Fibroblast of skin of back (primary cell): ENCODE data around the gene CCNYL1.

Experiments
- DNase-seq: peaks from one replicate; pipeline ENCODE4 v3.0.0-alpha.2; 2013

Gene CCNYL1

DNA sequence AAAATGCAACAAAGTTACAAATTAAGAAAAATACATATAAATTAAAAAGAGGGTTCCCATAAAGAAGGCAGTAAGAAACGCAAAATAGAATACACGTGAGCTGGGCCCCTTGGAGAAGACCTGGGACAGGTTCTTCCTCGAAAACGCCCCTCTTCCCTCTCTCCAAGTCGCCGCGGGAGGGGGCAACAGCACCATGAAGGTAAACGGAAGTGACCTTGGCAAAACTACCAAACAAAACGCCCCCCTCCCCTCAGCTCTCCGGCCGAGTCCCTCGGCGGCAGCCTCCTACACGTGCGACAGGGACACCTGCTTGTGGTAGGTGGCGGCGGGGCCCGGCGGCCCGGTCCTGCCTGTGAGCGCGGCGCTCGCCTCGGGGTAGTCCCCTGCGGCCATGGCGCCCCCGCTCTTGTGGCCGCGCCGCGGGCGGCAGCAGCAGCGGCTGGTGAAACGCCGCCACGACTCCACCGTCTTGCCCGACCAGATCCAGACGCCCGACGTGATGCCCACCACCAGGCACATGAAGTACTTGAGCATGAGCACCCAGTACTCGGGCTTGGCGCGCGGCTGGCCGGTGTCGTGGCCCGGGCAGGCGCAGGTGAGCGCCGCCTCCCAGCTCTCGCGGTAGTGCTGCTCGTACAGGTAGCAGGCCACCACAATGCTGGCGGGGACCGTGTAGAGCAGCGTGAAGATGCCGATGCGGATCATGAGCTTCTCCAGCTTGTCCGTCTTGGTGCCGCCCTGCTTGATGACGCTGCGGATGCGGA lies 55.4 kb downstream of the CCNYL1 start:
- no peak for DNase-seq

DNA sequence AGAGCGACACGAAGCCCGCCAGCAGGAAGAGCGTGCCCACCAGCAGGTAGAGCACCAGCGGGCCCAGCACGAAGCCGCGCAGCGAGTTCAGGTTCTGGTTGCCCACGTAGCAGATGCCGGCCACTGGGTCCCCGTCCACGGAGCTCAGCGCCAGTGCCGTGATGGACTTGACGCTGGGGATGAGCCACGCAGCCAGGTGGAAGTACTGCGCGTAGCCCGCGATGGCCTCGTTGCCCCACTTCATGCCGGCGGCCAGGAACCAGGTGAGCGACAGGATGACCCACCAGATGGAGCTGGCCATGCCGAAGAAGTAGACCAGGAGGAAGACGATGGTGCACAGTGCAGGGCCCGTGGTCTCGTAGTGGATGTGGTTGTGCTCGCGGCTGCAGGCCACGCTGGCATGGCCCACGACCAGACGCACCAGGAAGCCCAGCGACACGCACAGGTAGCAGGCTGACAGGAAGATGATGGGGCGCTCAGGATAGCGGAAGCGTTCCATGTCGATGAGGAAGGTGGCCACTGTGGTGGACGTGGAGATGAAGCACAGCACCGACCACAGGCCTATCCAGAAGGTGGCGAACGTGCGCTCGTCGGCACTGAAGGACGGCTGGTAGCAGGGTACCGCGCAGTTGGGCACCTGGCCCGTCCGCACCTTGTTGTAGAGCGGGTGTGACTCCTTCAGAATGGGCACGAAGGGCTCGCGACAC lies 56.2 kb downstream of the CCNYL1 start:
- DNase-seq, result peak; percentile 30

GRCh38 chr2:207768168-207768865 lies 56.9 kb downstream of the CCNYL1 start:
- peak; percentile 35 for DNase-seq

DNA sequence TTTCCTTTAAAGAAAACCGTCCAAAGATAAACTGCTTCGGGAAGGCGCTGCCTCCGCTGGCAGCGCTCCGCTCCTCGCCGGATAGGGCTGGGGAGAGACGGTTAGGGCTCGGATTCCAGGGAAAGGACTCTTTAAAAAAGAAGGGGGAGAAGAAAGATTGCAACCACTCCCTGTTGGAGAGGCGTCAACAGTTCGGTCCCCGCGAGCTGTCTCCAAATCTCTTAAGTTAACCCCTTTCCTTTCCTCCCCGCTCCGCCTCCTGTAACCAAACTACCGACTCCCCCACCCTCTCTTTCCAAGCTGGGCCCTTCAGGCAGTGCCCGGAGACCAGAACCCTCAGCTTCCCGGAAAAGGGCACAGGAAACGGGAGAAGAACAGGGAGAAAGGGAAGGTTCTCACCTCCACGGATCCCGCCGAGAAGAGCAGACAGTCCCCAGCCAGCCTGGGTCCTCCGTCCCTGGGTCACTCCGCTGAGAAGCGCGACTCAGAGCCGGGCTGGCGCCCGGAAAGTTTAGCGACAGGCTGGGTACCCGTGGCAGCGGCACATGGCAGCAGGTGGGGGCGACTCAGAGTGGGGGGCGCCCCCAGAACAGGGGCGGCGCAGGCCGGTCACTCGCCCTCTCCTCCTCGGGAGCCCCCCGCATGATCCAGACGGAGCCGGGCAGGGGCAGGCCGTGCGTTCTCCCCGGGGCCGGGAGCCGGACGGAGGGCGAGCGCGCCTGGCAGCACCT lies 57.6 kb downstream of the CCNYL1 start:
- DNase-seq, result peak; percentile 21

DNA sequence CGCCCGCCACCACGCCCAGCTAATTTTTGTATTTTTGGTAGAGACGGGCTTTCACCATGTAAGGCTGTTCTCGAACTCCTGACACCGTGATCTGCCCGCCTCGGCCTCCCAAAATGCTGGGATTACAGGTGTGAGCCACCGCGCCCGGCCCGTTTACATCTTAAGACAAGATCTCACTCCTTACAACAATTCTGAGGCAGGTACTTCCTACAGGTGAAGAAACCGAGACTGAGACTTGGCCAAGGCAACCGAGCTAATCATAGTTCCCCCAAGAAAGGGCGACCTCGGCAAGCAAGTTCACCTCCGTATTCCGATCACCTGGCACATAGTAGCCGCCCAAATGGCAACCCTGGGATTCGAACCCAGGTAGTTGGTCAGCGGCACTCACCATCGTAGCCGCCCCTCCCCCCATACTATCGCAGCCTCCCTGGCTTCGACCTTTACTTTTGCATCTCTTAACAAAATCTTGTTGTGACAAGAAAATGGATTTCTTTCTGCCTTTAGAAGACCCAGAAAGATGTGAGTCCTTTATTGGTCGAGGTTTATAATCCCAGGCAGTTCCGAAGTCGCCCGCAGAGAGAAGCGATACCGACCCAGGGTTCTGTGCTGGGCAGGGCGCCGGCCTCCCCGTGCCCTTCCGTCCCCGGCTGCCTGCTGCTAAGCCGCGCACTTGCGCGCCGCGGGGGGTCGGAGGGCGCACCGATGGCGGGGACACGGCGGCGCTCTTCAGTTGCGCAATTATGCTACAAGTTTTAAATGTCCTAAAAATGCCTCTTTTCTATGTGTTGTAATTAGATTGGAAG lies 59.4 kb downstream of the CCNYL1 start:
- DNase-seq, result no peak

DNA sequence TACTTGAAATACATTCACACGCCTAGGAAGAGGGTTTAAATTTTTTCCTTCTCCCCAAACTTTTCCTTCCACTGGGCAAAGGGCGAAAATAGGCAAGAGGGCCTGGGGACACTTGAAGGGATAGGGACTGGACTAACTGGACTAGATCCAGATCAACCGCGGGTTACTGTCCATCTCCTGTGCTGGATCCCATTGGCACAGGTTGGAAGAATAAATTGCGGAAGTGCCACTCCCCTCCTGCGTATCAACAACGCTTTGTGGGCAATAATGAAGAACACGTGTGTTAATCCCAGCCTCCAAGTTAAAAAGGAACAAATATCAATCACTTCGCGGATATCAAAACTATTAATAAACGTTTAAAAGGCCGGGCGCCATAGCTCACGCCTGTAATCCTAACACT lies 60.0 kb downstream of the CCNYL1 start:
- DNase-seq, result no peak

DNA sequence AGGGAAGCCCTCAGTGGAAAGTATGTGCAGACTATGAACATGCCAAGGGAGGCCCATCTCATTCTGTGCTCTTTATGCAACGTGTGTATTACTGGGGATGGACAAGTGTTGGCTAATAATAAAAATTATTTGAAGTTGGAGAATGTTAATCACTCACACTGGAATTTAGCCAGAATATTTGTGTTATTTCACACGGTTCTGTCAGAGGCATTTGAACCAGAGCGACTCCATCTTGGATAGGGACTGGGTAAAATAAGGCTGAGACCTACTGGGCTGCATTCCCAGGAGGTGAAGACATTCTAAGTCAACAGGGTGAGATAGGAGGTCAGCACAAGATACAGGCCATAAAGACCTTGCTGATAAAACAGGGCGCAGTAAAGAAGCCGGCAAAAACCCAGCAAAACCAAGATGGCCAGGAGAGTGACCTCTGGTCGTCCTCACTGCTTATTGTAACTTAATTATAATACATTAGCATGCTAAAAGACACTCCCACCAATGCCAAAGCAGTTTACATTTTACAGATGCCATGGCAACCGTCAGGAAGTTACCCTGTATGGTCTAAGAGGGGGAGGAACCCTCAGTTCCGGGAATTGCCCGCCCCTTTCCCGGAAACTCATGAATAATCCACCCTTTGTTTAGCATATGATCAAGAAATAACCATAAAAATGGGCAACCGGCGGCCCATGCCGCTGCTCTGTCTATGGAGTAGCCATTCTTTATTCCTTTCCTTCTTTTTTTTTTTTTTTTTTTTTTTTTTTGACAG lies 60.8 kb downstream of the CCNYL1 start:
- DNase-seq, result peak; percentile 15

DNA sequence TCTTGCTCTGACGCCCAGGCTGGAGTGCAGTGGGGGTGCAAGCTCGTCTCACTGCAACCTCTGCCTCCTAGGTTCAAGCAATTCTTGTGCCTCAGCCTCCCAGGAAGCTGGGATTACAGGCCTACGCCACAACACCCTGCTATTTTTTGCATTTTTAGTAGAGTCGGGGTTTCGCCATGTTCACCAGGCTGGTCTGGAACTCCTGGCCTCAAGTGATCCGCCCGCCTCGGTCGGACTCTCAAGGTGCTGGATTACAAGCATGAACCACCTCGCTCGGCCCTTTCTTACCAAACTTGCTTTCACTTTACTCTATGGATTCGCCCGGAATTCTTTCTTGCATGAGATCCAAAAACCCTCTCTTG lies 61.4 kb downstream of the CCNYL1 start:
- DNase-seq, result no peak

GRCh38 chr2:207775473-207775872 lies 64.0 kb downstream of the CCNYL1 start:
- DNase-seq, result no peak

DNA sequence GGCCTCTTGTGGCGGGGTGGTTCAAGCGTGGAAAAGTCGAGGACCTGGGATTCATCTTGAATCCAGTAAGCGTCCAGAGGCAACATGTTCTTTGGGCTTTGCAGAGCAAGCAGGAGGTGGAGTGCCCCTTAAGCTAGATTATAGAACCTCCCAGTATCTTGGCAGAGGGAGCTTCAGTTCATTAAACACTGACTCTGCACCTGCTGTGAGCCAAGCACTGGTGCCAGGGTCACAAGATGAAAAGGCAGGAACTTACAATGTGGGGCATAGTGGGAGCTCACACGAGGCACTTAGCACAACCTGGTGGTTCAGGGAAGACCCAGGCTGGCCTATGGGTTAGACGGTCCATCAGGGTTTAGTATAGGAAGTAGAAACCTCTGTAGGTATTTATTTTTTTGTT lies 65.7 kb downstream of the CCNYL1 start:
- no peak for DNase-seq

- DNase-seq, result no peak
These were observed 67.0 kb downstream of the CCNYL1 start for GRCh38 chr2:207778298-207778882.

GRCh38 chr2:207779523-207779922 lies 68.1 kb downstream of the CCNYL1 start:
- DNase-seq, result no peak

DNA sequence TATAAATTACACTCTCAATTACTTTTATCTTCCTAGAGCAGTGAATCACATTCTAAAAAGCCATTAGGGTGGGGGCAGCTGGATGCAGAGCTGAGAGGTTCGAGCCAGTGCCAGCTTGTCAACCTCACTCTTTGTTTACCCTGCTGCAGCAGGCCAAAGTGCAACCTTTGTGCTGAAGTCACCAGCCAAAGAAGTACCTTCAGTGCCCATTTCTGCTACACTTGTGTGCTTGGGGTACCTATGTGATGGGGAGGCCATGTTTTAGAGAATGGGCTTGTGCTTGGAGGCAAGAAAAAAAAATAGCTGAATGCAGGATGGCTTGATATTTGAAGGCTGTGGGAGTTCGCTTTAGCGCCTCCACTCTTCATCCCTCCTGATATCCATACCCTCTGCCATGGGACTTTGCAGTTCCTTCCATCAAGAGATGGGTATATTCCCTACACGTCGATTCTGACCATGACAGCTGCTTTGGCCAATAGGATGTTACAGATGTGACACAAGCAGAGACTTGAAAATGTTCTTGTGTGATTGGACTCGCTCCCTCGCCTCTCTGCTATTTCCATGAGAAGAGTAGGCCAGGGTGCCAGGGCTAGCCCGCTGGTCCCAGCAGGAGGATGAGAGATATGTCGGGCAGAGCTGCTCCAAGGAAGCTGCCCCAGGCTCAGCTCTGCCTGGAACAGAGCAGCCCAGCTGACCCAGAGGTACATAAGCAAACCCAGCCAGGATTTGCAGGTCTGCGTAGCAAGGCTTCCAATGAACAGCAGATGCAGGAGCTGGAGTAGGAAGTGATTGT lies 71.0 kb downstream of the CCNYL1 start:
- no peak for DNase-seq

- no peak for DNase-seq
These were observed 72.1 kb downstream of the CCNYL1 start for GRCh38 chr2:207783514-207783913.

- no peak for DNase-seq
These were observed 73.5 kb downstream of the CCNYL1 start for GRCh38 chr2:207784898-207785297.

- DNase-seq, result no peak
These were observed 75.6 kb downstream of the CCNYL1 start for GRCh38 chr2:207787017-207787416.

- no peak for DNase-seq
These were observed 76.4 kb downstream of the CCNYL1 start for GRCh38 chr2:207787800-207788199.

DNA sequence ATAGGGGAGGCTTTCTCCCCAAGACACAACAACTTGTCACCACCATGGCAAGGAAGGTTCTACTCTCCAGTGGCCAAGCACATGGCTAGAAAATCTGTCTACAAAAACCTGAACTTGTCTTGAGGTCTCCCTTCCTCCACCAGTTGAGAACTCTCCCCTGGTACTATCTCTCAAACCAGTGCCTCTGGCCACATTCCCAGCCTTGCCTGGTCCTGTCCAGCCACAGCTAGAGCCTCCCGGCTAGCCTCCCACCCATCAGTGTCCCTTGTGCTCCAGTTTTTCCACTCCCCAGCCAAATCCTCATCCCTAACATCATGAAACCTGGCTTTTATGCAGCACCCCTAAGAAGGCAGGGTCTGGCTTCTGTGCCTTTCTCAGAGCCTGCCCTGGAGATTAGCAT lies 79.5 kb downstream of the CCNYL1 start:
- no peak for DNase-seq

GRCh38 chr2:207791579-207792243 lies 80.3 kb downstream of the CCNYL1 start:
- DNase-seq, result no peak
